OCI-LY7 (cell line): ENCODE data around the gene FRMD5. TPM values are rescaled to one million over a fixed set of nuclear protein-coding genes. Genes with fewer than 3 reads are reported as not detected.
A peak's percentile ranks its signal among the peaks of the same experiment; 100 is the strongest.

Experiments
- BruUV-seq: library from RNA; stranded (reverse); fragments of 400-500 nt; replicated peaks from 2 replicates; lab custom pipeline; 2021; lab: Mats Ljungman, UMichigan
- CTCF ChIA-PET: fragments of 300-600 bp; sonication (Branson Sonifier 250); formaldehyde crosslinking; loops from one replicate; lab custom pipeline; 2022; ENCODE audit warnings: antibody characterized with exemption; ENCODE audit not compliant: unreplicated experiment; lab: Charles Lee
- POLR2A ChIA-PET: fragments of 300-600 bp; sonication (Branson Sonifier 250); formaldehyde crosslinking; loops from one replicate; lab custom pipeline; 2022; ENCODE audit warnings: antibody characterized with exemption; lab: Charles Lee
- DNase-seq: peaks from one replicate; pipeline ENCODE4 v3.0.0-alpha.2; 2015; ENCODE audit warnings: low spot score
- H2AFZ ChIP-seq: fragments of 200-600 bp; sonication (generic), shearing (Covaris generic); 2 replicates; pipeline ENCODE4 v1.6.1; 2014; ENCODE audit warnings: mild to moderate bottlenecking, antibody characterized with exemption, low read length, moderate library complexity
- H3K27ac ChIP-seq: fragments of 200-600 bp; sonication (generic); 2 replicates; pipeline ENCODE4 v1.5.1; 2014; ENCODE audit warnings: mixed run types, low read depth, mild to moderate bottlenecking, moderate library complexity, low read length, inconsistent platforms; ENCODE audit not compliant: poor library complexity, severe bottlenecking
- H3K36me3 ChIP-seq: fragments of 200-600 bp; sonication (generic); 2 replicates; pipeline ENCODE4 v1.6.1; 2014; ENCODE audit warnings: mild to moderate bottlenecking, antibody characterized with exemption, low read length, moderate library complexity, mixed read lengths; ENCODE audit not compliant: insufficient read depth
- H3K4me1 ChIP-seq: fragments of 200-600 bp; sonication (generic); 2 replicates; pipeline ENCODE4 v1.5.1; 2014; ENCODE audit warnings: mild to moderate bottlenecking, low read length; ENCODE audit not compliant: insufficient read depth, poor library complexity, severe bottlenecking
- H3K4me2 ChIP-seq: fragments of 200-600 bp; sonication (generic); 2 replicates; pipeline ENCODE4 v1.6.1; 2014; ENCODE audit warnings: mild to moderate bottlenecking, low read length
- H3K4me3 ChIP-seq: fragments of 200-600 bp; sonication (generic); 2 replicates; pipeline ENCODE4 v1.5.1; 2014; ENCODE audit warnings: mild to moderate bottlenecking, low read depth, low read length; ENCODE audit not compliant: poor library complexity, severe bottlenecking
- H3K79me2 ChIP-seq: fragments of 200-600 bp; sonication (generic); 2 replicates; pipeline ENCODE4 v1.6.1; 2016; ENCODE audit warnings: low read depth, mild to moderate bottlenecking, low read length, moderate library complexity, mixed read lengths; ENCODE audit not compliant: insufficient read depth
- H3K9me2 ChIP-seq: fragments of 200-600 bp; sonication (generic); 2 replicates; pipeline ENCODE4 v1.6.1; 2016; ENCODE audit warnings: mild to moderate bottlenecking, low read length, mixed read lengths; ENCODE audit not compliant: insufficient read depth
- H3K9me3 ChIP-seq: fragments of 200-600 bp; sonication (generic); 2 replicates; pipeline ENCODE4 v1.6.1; 2014; ENCODE audit warnings: mild to moderate bottlenecking, mixed run types, low read length, mixed read lengths
- H4K20me1 ChIP-seq: fragments of 200-600 bp; sonication (generic); 2 replicates; pipeline ENCODE4 v1.6.1; 2014; ENCODE audit warnings: mild to moderate bottlenecking, antibody characterized with exemption, low read length, moderate library complexity, mixed read lengths; ENCODE audit not compliant: insufficient read depth
- CTCF ChIP-seq: fragments of 200-600 bp; sonication (generic); conservative IDR thresholded peaks from 2 replicates; pipeline ENCODE4 v1.5.1; 2014; ENCODE audit warnings: mild to moderate bottlenecking, antibody characterized with exemption, low read length, moderate library complexity, mixed read lengths
- EZH2phosphoT487 ChIP-seq: fragments of 200-600 bp; sonication (generic); IDR thresholded peaks from 2 replicates; pipeline ENCODE4 v1.6.1; 2018; ENCODE audit warnings: low read depth, borderline replicate concordance, mild to moderate bottlenecking, mixed run types, antibody characterized with exemption, low read length, moderate library complexity, mixed read lengths
- intact Hi-C: fragments of 100-400 bp; cut with micrococcal nuclease; formaldehyde crosslinking; loops from one replicate; pipeline ENCODE4 v1.10.0; 2022; ENCODE audit not compliant: unreplicated experiment
- small RNA-seq: library from RNA; depleted of rRNA; stranded (forward); fragments of <200 nt; gene quantifications from one replicate; pipeline ENCODE3, GENCODE V24; 2014
- total RNA-seq, 2 experiments: library from RNA; depleted of rRNA in 1 of 2; stranded (reverse); fragments of >200 nt in 1 of 2; shearing (Covaris generic) in 1 of 2; gene quantifications; 2 replicates each; pipeline ENCODE4 v1.2.3, GENCODE V29; 2014 to 2022

The FRMD5 gene
- total RNA-seq, 2 experiments from 2014 or later = not detected

DNA sequence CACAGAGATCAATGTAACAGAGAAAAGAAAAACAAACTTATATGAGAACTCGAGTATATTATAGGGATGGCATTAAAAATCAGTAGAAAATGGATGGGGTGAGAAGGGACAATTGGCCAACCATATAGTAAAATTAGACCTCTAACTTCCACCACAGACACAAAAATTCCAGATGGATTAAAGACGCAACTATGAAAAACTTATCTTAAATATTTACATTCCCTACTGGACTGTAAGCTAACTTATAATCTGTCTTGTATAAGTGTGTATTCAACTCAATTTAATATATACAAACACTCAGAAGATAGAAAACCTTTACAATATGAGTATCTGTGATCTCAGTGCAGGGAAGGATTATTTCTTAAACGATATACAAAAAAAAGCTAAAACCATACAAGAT lies 373.6 kb downstream of the FRMD5 start:
- Histone ChIP-seq H3K4me3 (peak overlapping the region; percentile 55), H3K4me1 (peaks cover 48% of the 10 kb centered on the region), H4K20me1 (peaks cover 9% of the 10 kb centered on the region; the same call in 1 of the 2 replicates), H3K27ac (peak overlapping the region; percentile 35), H3K9me2 (no peaks in the 10 kb centered on the region), H3K9me3 (no peaks in the 10 kb centered on the region; the same call in 1 of the 2 replicates), H2AFZ (no peak overlapping the region), H3K79me2 (peaks cover 94% of the 10 kb centered on the region), H3K4me2 (peak overlapping the region; percentile 54), H3K36me3 (peaks cover 56% of the 10 kb centered on the region)
- TF ChIP-seq EZH2phosphoT487 (no peak), CTCF (no peak)
- POLR2A ChIA-PET = interaction anchor here (0.6 to 9.7 kb wide), 9 partner anchors 9 to 891 kb away, joined by 3 to 150 read pairs (median 6); partner anchors contain the start of genes HYPK and SERINC4
- no TSS peak for BruUV-seq
- CTCF ChIA-PET = no interaction called here
- intact Hi-C loops = no loop called here
- no peak for DNase-seq

Small RNA genes lying within 50 kb of the gene (small RNA-seq; reads per million reads assigned to genes)
- gene RF00019 = not detected

Other genes with a start within 250 kb of the FRMD5 start
- gene GOLM2, start 93.4 kb upstream of the FRMD5 start, total RNA-seq (2014; rRNA removed; shearing (Covaris generic)) = 38.7 and 46.9 TPM in 2 replicates
- 56.5 and 59.0 TPM in 2 replicates for gene GOLM2, start 93.4 kb upstream of the FRMD5 start, total RNA-seq (2022)
- 138 and 218 TPM in 2 replicates for gene CTDSPL2, start 232.4 kb upstream of the FRMD5 start, total RNA-seq (2014; rRNA removed; shearing (Covaris generic))
- gene CTDSPL2, start 232.4 kb upstream of the FRMD5 start, total RNA-seq (2022) = 88.0 and 95.4 TPM in 2 replicates